DOHH2 (cell line): Measurements from ENCODE around the gene CPEB4.

Source experiments
- H3F3A ChIP-seq: fragments of 200-600 bp; sonication (generic), shearing (Covaris generic); 2 replicates; pipeline ENCODE4 v1.6.0; 2016; ENCODE audit warnings: antibody characterized with exemption, mild to moderate bottlenecking; ENCODE audit not compliant: control insufficient read depth, insufficient read depth
- H3K27ac ChIP-seq: fragments of 200-600 bp; sonication (generic); 2 replicates; pipeline ENCODE4 v1.5.1; 2014; ENCODE audit warnings: low read depth, mild to moderate bottlenecking, low read length, moderate library complexity
- H3K27me3 ChIP-seq: fragments of 200-600 bp; sonication (generic); 2 replicates; pipeline ENCODE4 v1.6.1; 2014; ENCODE audit warnings: mild to moderate bottlenecking, low read length, mixed read lengths; ENCODE audit not compliant: control insufficient read depth
- H3K36me3 ChIP-seq: fragments of 200-600 bp; sonication (generic); 2 replicates; pipeline ENCODE4 v1.6.1; 2014; ENCODE audit warnings: mild to moderate bottlenecking, low read length, moderate library complexity, mixed read lengths; ENCODE audit not compliant: control insufficient read depth
- H3K4me1 ChIP-seq: fragments of 200-600 bp; sonication (generic); 2 replicates; pipeline ENCODE4 v1.6.1; 2014; ENCODE audit warnings: mild to moderate bottlenecking, low read length, mixed read lengths; ENCODE audit not compliant: control insufficient read depth
- H3K4me2 ChIP-seq: fragments of 200-600 bp; sonication (generic); 2 replicates; pipeline ENCODE4 v1.6.0; 2014; ENCODE audit warnings: mild to moderate bottlenecking, low read length, moderate library complexity
- H3K4me3 ChIP-seq: fragments of 200-600 bp; sonication (generic); 2 replicates; pipeline ENCODE4 v1.5.1; 2014; ENCODE audit warnings: mild to moderate bottlenecking, low read length, mixed read lengths
- H3K79me2 ChIP-seq: fragments of 200-600 bp; sonication (generic); 2 replicates; pipeline ENCODE4 v1.6.1; 2014; ENCODE audit warnings: mild to moderate bottlenecking, low read length, mixed read lengths; ENCODE audit not compliant: control insufficient read depth
- H3K9me2 ChIP-seq: fragments of 200-600 bp; sonication (generic); replicated peaks from 2 replicates; pipeline ENCODE4 v1.6.1; 2014; ENCODE audit warnings: mild to moderate bottlenecking, low read length, mixed read lengths; ENCODE audit not compliant: control insufficient read depth
- H3K9me3 ChIP-seq: fragments of 200-600 bp; sonication (generic); 2 replicates; pipeline ENCODE4 v1.6.1; 2014; ENCODE audit warnings: antibody characterized with exemption, low read length, mixed read lengths; ENCODE audit not compliant: control insufficient read depth, insufficient read depth
- H4K20me1 ChIP-seq: fragments of 200-600 bp; sonication (generic); 2 replicates; pipeline ENCODE4 v1.6.0; 2014; ENCODE audit warnings: low read depth, mild to moderate bottlenecking, antibody characterized with exemption, low read length, moderate library complexity; ENCODE audit not compliant: control insufficient read depth, insufficient read depth
- EZH2phosphoT487 ChIP-seq: fragments of 200-600 bp; sonication (generic); IDR thresholded peaks from 2 replicates; pipeline ENCODE4 v1.6.1; 2017; ENCODE audit warnings: borderline replicate concordance, mild to moderate bottlenecking, antibody characterized with exemption, low read length, moderate library complexity, mixed read lengths
- TF ChIP-seq, protein P1 (sequence below): fragments of 200-600 bp; sonication (generic); IDR thresholded peaks from one replicate; pipeline ENCODE4 v1.5.1; 2014; ENCODE audit warnings: antibody characterized with exemption, mild to moderate bottlenecking, low read depth, low read length; ENCODE audit not compliant: poor library complexity, severe bottlenecking

Gene CPEB4

DNA sequence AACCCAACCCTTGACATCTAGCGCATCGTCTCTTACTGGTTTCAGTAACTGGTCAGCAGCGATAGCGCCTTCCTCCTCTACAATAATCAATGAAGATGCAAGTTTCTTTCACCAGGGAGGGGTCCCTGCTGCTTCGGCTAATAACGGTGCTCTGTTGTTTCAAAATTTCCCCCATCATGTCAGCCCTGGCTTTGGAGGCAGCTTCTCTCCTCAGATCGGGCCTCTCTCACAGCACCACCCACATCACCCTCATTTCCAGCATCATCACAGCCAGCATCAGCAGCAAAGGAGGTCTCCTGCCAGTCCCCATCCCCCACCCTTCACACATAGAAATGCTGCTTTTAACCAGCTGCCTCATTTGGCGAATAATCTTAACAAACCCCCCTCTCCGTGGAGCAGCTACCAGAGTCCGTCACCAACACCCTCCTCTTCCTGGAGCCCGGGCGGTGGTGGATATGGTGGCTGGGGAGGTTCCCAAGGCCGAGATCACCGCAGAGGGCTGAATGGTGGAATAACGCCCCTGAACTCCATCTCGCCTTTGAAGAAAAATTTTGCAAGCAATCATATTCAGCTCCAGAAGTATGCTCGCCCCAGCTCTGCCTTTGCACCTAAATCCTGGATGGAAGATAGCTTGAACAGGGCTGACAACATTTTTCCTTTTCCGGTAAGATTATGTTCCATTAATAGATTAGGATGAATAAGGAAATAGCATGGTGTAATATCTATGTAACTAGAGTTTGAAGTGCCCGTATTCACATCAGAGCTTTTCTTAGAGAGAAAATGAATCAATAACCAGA, 2.2 kb downstream of the CPEB4 start:
- Histone ChIP-seq H3K9me3 (no peaks in the 10 kb centered on the region), H3K9me2 (no peaks in the 10 kb centered on the region), H4K20me1 (no peaks in the 10 kb centered on the region), H3K79me2 (peaks cover 26% of the 10 kb centered on the region), H3K4me3 (peak overlapping the region; percentile 23), H3K27me3 (no peaks in the 10 kb centered on the region), H3F3A (peaks cover 6% of the 10 kb centered on the region; the same call in 1 of the 2 replicates), H3K4me2 (peak overlapping the region; percentile 76), H3K36me3 (no peaks in the 10 kb centered on the region), H3K27ac (no peak overlapping the region), H3K4me1 (peaks cover 67% of the 10 kb centered on the region)
- no peak for TF ChIP-seq EZH2phosphoT487
- TF ChIP-seq, protein P1, sequence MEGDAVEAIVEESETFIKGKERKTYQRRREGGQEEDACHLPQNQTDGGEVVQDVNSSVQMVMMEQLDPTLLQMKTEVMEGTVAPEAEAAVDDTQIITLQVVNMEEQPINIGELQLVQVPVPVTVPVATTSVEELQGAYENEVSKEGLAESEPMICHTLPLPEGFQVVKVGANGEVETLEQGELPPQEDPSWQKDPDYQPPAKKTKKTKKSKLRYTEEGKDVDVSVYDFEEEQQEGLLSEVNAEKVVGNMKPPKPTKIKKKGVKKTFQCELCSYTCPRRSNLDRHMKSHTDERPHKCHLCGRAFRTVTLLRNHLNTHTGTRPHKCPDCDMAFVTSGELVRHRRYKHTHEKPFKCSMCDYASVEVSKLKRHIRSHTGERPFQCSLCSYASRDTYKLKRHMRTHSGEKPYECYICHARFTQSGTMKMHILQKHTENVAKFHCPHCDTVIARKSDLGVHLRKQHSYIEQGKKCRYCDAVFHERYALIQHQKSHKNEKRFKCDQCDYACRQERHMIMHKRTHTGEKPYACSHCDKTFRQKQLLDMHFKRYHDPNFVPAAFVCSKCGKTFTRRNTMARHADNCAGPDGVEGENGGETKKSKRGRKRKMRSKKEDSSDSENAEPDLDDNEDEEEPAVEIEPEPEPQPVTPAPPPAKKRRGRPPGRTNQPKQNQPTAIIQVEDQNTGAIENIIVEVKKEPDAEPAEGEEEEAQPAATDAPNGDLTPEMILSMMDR = no peak

DNA sequence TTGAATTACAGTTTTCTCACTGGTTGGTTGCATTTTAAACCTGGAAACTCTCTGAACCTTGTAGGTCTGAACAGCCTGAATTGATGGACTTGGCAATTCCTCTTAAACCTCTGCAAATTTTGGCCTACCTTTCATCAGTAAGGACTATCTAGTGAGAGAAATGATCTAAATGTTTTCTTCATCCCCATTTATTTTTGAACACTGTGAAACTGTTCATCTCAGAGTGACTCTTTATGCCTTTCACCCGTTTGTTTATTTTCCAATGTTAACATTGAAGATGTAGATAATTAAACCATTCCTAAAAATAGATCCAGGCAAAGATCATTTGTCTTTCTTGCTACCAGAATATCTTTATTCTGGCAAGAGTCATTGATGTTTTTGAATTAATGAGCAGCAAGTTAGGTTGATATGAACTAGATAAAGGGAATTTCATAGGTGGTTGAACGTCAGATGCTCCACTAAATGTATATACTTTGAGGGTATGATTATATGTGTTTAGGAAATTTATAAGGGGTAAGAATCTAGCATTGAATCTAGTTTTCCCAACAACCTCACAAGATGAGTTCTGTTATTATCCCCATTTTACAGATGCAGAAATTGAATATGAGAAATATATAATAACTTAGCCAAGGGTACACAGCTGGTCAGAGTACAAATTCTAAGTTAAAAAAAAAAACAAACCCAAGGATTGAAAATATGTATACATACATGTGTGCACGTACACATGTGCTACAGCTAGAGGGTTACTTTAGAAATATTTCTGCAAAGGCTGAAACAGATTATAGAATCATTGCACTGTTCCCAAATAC, 3.4 kb downstream of the CPEB4 start:
- Histone ChIP-seq H3K27ac (no peak overlapping the region), H3F3A (peaks cover 6% of the 10 kb centered on the region; the same call in 1 of the 2 replicates)

DNA sequence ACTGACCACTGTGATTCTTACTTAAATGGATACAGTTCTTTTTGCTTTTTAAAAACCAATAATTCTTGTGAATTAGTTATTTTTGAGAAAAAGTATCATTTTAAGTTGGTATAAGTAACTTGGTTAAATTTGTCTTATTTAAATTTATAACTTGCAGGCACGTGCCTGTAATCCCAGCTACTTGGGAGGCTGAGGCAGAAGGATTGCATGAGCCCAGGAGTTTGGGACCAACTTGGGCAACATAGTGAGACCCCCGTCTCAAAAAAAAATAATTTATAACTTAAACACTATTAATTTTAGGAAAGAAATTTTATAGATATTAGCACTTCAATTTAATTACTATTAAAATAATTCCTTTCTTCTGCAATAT, 5.0 kb downstream of the CPEB4 start:
- Histone ChIP-seq H4K20me1 (no peaks in the 10 kb centered on the region), H3K4me2 (peak overlapping the region; percentile 76), H3F3A (peaks cover 6% of the 10 kb centered on the region; the same call in 1 of the 2 replicates), H3K27me3 (no peaks in the 10 kb centered on the region), H3K4me3 (peak overlapping the region; percentile 29), H3K4me1 (peaks cover 61% of the 10 kb centered on the region), H3K9me3 (no peaks in the 10 kb centered on the region), H3K36me3 (no peaks in the 10 kb centered on the region), H3K79me2 (peaks cover 32% of the 10 kb centered on the region), H3K9me2 (no peaks in the 10 kb centered on the region), H3K27ac (no peak overlapping the region)
- TF ChIP-seq EZH2phosphoT487 = no peak
- TF ChIP-seq, protein P1 = no peak

More for the DNA sequence above, 3.4 kb downstream of the CPEB4 start:
- H3K27me3 ChIP-seq = no peaks in the 10 kb centered on the region
- H3K79me2 ChIP-seq = peaks cover 32% of the 10 kb centered on the region
- H3K4me2 ChIP-seq = peak overlapping the region; percentile 76
- no peaks in the 10 kb centered on the region for H4K20me1 ChIP-seq
- no peaks in the 10 kb centered on the region for H3K36me3 ChIP-seq
- no peaks in the 10 kb centered on the region for H3K9me3 ChIP-seq
- H3K9me2 ChIP-seq = no peaks in the 10 kb centered on the region
- TF ChIP-seq, protein P1 = no peak
- no peak for TF ChIP-seq EZH2phosphoT487
- peaks cover 68% of the 10 kb centered on the region for H3K4me1 ChIP-seq
- peak overlapping the region; percentile 29 for H3K4me3 ChIP-seq
